Vagina (tissue), 2 donors: ENCODE measurements around the gene CCDC185.

Source experiments
- POLR2A ChIP-seq, 2 donors: fragments of 450-650 bp; IDR thresholded peaks; one replicate each; pipeline ENCODE4 v1.6.1; 2017; ENCODE audit warnings: antibody characterized with exemption in 2 of 2, mild to moderate bottlenecking in 2 of 2, moderate library complexity in 2 of 2
- TF ChIP-seq, protein P1 (sequence below), 3 experiments: fragments of 450-650 bp in 2 of 3; fragments of 200-600 bp in 1 of 3; sonication (generic) in 1 of 3; IDR thresholded peaks; one replicate each; pipeline ENCODE4 v1.5.1; 2017 to 2019; ENCODE audit warnings: antibody characterized with exemption in 3 of 3, mild to moderate bottlenecking in 2 of 3, moderate library complexity in 2 of 3

DNA sequence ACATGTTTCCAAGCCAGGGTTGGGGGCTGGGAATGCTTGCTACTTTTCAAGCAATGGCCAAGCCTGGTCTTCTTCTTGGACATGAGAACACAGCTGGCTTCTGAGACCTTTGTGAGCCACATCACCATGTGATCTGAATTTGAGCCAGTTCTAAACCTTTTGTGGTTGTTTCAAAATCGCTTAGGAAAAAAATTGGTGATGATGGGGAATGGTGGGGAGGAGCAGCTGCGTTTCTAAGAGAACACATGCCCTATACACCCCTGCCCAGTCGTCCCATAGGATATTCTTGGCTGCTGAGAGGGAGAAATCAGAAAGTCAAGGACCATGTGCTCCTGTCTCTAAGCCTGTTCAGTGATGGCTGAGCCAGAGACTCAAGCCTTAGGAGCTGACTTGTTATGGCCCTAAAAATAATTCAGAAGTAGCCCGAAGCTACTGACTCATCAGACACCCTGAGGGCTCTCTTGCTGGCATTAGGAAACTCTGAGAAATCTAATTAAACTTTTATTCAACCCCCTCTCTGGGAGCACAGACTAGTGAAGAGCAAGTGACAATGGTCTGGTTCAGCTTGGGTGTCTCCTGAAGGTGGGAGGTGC is 30.5 kb downstream of the CCDC185 start:
- TF ChIP-seq, protein P1, sequence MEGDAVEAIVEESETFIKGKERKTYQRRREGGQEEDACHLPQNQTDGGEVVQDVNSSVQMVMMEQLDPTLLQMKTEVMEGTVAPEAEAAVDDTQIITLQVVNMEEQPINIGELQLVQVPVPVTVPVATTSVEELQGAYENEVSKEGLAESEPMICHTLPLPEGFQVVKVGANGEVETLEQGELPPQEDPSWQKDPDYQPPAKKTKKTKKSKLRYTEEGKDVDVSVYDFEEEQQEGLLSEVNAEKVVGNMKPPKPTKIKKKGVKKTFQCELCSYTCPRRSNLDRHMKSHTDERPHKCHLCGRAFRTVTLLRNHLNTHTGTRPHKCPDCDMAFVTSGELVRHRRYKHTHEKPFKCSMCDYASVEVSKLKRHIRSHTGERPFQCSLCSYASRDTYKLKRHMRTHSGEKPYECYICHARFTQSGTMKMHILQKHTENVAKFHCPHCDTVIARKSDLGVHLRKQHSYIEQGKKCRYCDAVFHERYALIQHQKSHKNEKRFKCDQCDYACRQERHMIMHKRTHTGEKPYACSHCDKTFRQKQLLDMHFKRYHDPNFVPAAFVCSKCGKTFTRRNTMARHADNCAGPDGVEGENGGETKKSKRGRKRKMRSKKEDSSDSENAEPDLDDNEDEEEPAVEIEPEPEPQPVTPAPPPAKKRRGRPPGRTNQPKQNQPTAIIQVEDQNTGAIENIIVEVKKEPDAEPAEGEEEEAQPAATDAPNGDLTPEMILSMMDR (IDR thresholded peaks at IDR 0.05): no peak
- TF ChIP-seq POLR2A (IDR thresholded peaks at IDR 0.05): no peak
